Stimulated activated CD4-positive, alpha-beta T cell treated with anti-CD3 and anti-CD28 coated beads, TNF-alpha, amount 100 ng/mL, for 4 hours (primary cell): ENCODE data around the gene JAK1.

Source experiments
- DNase-seq, 3 experiments: peaks; one replicate each; pipeline ENCODE4 v3.0.0-alpha.2; 2020; ENCODE audit warnings: low read depth in 3 of 3

The JAK1 gene

DNA sequence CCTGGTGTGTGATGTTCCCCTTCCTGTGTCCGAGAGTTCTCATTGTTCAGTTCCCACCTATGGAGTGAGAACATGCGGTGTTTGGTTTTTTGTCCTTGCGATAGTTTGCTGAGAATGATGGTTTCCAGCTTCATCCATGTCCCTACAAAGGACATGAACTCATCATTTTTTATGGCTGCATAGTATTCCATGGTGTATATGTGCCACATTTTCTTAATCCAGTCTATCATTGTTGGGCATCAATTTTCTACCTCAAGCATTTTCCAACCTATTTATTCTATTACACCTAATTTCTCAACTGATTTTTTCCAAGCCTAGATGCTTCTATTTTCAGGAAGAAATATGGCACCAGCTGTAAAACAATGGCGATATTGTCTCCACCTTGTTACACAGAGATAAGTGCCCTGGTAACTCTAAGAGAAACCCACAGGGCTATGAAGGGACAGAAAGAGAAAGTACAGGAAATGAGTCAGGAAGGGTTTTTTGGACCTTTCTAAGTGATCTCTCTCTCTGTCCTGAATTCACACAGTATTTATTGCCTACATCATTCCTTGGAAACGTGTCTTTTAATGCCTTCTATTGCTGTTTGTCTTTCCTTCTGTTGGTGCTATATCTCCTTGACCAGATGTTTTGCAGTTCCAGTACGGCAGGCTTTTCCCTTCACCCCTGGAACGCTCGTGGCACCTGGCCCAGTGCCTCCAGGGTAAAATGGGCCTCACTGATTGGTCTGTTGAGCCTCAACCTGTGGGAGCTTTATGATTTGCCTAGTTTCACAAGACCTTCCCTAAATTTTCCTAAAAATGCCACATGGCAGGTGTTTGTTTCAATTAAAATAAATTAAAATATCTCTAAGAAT, 14.6 kb upstream of the JAK1 start:
- DNase-seq: no peak

- DNase-seq: no peak
Measured at GRCh38 chr1:64979358-64979757, 13.0 kb upstream of the JAK1 start.

- DNase-seq: no peak
Measured at GRCh38 chr1:64976361-64976760, 10.0 kb upstream of the JAK1 start.

GRCh38 chr1:64975740-64976139, 9.4 kb upstream of the JAK1 start:
- DNase-seq: no peak

- no peak for DNase-seq
Measured at GRCh38 chr1:64975127-64975526, 8.8 kb upstream of the JAK1 start.

- DNase-seq: no peak
Measured at GRCh38 chr1:64974288-64974825, 8.0 kb upstream of the JAK1 start.

DNA sequence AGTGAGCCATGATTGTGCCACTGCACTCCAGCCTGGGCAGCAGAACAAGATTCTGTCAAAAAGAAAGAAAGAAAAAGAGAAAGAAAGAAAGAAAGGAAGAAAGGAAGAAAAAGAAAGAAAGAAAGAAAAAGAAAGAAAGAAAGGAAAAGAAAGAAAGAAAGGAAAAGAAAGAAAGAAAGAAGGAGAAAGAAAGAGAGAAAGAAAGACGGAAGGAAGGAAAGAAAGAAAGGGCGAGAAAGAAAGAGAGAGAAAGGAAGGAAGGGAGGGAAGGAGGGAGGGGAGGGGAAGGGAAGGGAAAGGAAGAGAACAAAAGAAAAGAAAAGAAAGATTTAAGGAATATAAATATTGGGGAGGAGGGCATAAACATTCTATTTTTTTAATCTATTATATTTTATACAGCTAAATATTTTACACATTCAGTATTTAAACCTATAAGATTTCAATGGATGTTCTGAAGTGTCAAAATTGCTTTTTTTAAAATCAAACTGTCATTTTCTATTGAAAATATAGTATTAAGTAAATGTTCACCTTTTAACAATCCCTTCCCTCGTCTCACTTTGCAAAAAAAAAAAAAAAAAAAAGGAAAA, 6.8 kb upstream of the JAK1 start:
- DNase-seq: no peak

DNA sequence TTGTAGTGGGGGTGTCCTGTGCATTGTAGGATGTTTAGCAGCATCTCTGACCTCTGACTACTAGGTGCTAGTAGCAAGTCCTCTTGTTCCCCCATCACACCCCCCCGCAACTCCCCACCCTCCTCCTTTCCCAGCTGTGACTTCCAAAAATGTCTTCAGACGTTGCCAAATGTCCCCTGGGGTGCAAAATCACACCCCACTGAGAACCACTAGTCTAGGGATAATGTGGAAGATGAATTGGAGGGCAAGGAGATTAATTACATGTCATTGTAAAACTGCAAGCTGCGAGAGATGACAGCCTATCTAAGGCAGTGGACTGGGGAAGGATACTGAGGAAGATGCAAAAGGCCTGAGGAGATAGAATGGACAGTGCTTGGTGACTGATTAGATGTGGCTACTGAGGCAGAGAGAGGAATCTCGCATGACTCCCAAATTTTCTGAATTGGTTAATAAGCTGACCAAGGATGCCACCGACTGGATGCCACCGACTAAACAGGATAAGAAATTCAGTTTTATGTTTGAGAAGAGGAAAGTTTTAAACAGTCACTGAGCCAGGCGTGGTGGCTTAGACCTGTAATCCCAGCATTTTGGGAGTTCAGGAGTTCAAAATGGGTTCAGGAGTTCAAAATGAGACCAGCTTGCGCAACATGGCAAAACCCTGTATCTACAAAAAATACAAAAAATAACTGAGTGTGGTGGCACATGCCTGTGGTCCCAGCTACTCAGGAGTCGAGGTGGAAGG, 3.1 kb upstream of the JAK1 start:
- no peak for DNase-seq

DNA sequence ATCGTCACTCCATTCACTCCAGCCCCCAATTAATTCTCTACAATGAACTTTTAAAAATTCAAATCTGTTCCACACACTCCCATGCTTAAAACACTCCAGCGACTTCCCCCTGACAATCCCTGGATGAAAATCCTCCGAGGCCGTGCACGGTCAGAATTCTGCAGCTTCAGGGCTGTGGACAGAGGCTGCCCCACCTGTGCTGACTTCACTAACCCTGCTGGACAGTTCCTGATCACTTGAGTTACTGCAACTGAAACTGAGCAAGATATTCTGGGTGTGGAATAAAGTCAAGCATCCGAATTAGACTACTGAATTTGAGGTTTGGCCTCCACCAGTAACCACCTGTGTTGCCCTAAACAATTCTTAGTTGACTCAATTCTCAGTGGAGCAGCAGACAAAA, 1.0 kb upstream of the JAK1 start:
- DNase-seq: no peak

DNA sequence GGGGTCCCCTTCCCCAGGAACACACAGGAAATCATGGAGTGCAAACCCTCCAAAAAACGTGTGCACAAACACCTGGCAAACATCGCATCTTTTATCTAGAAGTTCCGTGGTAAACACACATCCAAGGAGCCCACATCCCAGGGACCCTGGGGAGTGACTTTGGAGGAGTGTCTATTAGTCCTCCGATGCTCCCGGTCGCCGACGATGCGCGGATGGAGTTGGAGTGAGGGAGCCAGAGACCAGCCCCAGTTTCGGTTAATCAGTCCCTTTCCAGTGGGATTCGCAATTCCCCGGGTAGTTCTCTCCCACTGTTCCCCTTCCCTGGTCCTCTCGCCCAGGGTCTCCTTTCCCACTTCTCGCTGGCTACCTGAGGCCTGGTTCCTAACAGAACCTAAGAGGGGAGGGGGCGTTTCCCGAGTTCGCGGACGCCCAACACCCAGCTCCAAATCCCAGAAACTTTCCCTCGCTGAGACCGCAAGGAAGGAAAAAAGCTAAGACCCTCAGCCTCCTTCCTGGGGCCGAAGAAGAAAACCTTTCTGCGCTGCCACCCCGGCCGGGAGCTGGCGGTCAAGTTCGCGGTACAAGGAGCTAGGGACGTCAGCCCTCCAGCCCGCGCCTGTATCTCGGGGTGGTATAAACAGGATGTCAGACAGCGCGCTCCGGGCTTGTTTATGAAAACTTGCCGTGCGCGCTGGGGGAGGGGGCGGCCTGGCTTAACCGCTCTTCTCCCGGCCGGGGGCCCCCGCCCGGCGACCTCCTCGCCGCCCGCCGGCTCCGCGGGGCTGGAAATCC, 787 bp downstream of the JAK1 start:
- DNase-seq: peak; percentile 25 to 55 (median 34)

DNA sequence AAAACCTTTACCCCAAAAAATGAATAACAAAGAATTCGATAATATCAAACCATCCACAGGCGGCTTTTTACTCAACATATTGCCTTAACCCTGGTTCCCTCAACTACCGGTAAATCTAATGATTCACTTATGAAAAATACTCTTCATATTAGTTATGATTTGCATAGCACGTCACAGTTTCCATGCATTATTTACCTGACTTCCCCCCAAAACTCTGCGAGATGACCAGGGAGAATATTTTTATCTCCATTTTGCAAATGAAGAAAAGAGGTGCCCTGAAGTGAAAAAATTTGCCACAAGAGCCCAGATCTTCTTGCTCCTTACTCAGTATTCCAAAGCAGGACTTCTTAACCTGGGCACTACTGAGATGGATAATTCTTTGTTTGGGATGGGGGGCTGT, 2.9 kb downstream of the JAK1 start:
- no peak for DNase-seq

- DNase-seq: peak in 1 of 3 experiments; percentile 7
Measured at GRCh38 chr1:64962441-64962840, 3.9 kb downstream of the JAK1 start.

DNA sequence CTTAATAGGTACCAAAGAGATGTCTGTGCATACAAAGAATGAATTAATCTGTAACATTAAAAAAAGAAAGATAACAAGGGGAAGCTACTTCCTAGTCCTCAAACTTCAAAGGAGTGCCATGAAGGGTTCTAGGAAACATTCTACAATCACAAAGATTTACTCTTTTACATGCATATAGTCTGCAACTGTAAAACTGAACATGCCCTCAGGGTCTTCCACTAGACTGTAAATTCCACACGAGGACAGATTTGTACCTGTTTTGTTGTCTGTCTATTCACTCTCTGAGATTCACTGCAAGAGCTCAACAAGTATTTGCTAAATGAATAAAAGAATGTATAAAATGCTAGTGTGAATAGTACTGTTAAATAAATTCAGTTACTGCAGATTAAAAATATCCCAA, 4.4 kb downstream of the JAK1 start:
- no peak for DNase-seq

GRCh38 chr1:64960731-64961130, 5.6 kb downstream of the JAK1 start:
- no peak for DNase-seq

DNA sequence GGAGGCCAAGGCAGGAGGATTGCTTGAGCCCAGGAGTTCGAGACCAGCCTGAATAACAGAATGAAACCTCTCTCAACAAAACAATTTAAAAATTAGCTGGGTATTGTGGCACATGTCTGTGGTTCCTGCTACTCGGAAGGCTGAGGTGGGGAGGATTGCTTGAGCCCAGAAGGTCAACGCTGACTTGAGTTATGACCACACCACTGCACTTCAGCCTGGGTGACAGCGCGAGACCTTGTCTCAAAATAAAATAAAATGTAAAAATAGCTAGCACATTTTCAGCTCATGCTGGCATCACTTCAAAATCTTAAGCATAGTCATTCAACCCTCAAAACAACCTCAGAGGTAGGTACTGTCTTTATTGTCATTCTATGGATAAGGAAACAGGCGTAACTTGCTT, 6.4 kb downstream of the JAK1 start:
- DNase-seq: no peak

- no peak for DNase-seq
Measured at GRCh38 chr1:64956733-64957441, 9.5 kb downstream of the JAK1 start.

GRCh38 chr1:64956010-64956640, 10.2 kb downstream of the JAK1 start:
- no peak for DNase-seq

DNA sequence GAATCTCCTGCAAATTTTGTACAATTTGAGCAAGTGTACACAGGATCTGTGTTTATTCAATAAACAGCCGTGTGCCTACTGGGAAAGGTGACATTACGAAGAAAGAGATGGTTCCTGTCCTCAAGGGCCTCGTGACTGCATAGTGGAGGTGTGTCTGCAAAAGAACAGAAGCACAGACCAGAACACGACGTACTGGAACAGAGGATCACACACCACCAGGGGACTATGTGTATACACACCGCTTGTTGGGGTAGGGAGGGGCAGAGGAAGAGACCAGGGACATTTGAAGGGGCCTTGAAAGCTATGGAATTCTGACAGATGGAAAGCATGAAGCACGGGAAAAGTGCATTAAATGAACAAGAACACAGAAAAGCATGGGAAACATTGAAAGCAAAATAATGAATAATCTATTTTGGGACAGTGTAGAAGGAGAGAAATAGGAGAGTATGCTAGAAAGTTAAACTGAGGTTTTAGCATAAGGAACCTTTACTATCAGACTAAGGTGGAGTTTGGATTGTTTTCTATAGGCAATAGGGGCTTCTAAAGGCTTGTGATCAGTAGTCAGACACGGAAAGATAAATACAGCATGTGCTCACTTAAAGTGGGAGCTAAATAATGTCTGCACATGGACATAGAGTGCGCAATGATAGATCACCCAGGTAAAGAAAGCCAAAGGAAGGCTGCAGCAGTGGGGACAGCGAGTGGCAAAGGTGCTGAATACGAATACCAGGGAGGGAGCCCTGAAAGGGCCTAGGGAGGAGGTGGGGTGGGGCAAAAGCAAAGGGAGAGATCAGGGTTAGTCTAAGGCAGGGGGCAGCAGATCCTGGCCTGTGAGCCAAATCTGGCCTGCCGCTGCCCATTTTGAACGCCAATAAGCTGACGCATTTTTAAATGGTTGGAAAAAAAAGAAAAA, 11.0 kb downstream of the JAK1 start:
- DNase-seq: no peak

DNA sequence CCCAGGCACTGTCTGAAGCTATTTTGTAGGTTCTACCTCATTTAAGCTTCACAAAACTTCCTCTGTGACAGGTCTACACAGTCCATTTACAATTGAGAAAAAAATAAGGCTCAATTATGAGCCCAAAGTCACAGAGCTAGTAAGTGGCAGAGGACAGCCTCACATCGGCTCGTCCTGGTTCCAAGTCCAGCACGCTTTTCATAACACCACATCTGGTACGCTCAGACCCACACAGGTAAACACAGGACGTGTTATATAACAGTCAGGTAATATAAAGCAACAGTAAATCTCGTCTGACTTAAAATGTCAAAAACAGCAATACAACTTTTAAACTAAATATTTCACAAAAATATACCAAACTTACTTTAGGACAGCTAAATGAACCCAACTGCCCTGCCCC, 13.1 kb downstream of the JAK1 start:
- DNase-seq: no peak
